Epithelial cell of proximal tubule (primary cell): ENCODE data around the gene HSPB8. TPM values are rescaled to one million over a fixed set of nuclear protein-coding genes. Genes with fewer than 3 reads are reported as not detected.

Experiments used
- DNase-seq: peaks from one replicate; pipeline ENCODE4 v3.0.0-alpha.2; 2011; ENCODE audit warnings: low read depth
- H3K4me3 ChIP-seq: 2 replicates; pipeline ENCODE4 v1.5.1; 2011; ENCODE audit warnings: low read depth, mild to moderate bottlenecking, low read length
- CTCF ChIP-seq: conservative IDR thresholded peaks from 2 replicates; pipeline ENCODE4 v1.5.1; 2012; ENCODE audit warnings: low read depth, mild to moderate bottlenecking, low read length
- total RNA-seq: library from RNA; depleted of rRNA; stranded (reverse); fragments of >200 nt; gene quantifications from 2 replicates; pipeline ENCODE4 v1.2.3, GENCODE V29; 2015

The HSPB8 gene
- total RNA-seq, 1 donor from 2014 or later, result 32.3 TPM

- no peak overlapping the region for H3K4me3 ChIP-seq
- no peak for TF ChIP-seq CTCF
- DNase-seq, result no peak
Observed at GRCh38 chr12:119222222-119222951, 43.7 kb downstream of the HSPB8 start.

GRCh38 chr12:119225454-119225853 is 46.7 kb downstream of the HSPB8 start:
- DNase-seq, result no peak
- H3K4me3 ChIP-seq, result no peak overlapping the region
- peak; percentile 28 for TF ChIP-seq CTCF

GRCh38 chr12:119227292-119227691 is 48.6 kb downstream of the HSPB8 start:
- no peak overlapping the region for H3K4me3 ChIP-seq
- TF ChIP-seq CTCF, result no peak
- DNase-seq, result no peak

GRCh38 chr12:119229205-119229604 is 50.5 kb downstream of the HSPB8 start:
- H3K4me3 ChIP-seq, result no peak overlapping the region
- TF ChIP-seq CTCF, result no peak
- DNase-seq, result no peak

GRCh38 chr12:119229837-119230236 is 51.1 kb downstream of the HSPB8 start:
- H3K4me3 ChIP-seq, result peak overlapping the region; percentile 40
- no peak for TF ChIP-seq CTCF
- peak; percentile 4 for DNase-seq

- no peak overlapping the region for H3K4me3 ChIP-seq
- DNase-seq, result no peak
- TF ChIP-seq CTCF, result no peak
Observed at GRCh38 chr12:119230807-119231206, 52.1 kb downstream of the HSPB8 start.

GRCh38 chr12:119231774-119232173 is 53.0 kb downstream of the HSPB8 start:
- no peak for DNase-seq
- TF ChIP-seq CTCF, result no peak
- H3K4me3 ChIP-seq, result no peak overlapping the region
